A549 treated with ZK216348 at 1 μM for 4 hours (cell line): Measurements from ENCODE around the gene ARL15. TPM values are rescaled to one million over a fixed set of nuclear protein-coding genes. Genes with fewer than 3 reads are reported as not detected.

Experiments
- total RNA-seq: library from RNA; stranded (reverse); fragments of 200-300 nt; extraction: Qiagen RNA extraction; gene quantifications from 5 replicates; pipeline ENCODE4 v1.2.3, GENCODE V29; 2022; ENCODE audit warnings: low read depth

Gene ARL15
- 3.5 to 5.0 TPM (median 4.2 TPM) in 5 replicates for total RNA-seq

DNA sequence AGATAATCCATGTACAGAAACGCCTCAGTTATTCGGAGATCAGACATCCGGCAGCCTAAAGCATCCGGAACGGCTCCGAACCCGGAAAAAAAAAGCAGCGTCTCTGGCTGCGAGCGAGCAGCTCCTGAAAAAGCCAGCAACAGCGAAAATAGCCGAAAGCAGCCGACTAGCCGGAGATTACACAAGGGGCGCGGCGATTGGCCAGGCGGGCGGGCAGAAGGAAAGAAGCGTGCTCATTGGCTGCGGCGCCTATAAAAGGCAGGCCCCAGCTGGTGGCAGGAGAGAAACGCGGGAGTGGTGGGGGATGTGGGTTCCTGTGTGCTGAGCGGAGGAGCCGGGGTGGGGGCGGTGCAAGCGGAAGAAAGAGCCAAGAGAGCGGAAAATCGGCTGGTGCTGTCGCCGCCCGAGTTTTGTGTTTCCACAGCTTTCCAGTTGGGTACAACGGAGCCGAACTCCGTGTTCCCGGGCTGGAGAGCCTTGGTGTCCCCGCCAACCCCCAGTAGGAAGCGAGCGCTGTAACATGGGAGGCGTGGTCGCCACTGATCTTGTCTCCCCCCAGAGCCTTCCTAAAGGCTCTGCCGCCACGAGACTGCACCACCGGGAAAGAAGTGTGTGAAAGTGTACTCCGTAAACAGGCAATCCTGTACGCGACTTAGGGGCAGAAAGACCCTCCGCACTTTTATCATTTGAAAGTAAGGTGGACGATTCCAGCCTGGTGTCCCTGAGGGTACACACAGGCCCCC, at the start of gene ARL15:
Gene ARL15, minus strand, starts transcription at position 141 of the 743 bp plus-strand sequence.

Other genes starting within 250 kb of the ARL15 start
- not detected in 5 replicates for gene HSPB3, start 145.1 kb upstream of the ARL15 start, total RNA-seq
- 4.3 to 9.2 TPM (median 7.5 TPM) in 5 replicates for gene SNX18, start 207.2 kb upstream of the ARL15 start, total RNA-seq